ENCODE measurements around the gene POFUT2. TPM values are rescaled to one million over a fixed set of nuclear protein-coding genes. Genes with fewer than 3 reads are reported as not detected.
"Not testable (repeated sequence)": the region's sequence is repeated elsewhere in the genome, so short reads cannot be mapped to it uniquely, and the experiment has no call there.

Gene POFUT2
- total RNA-seq, 2 donors from 2014 or later = 18.1 to 20.3 TPM

GRCh38 chr21:45316871-45317397 lies 29.2 kb upstream of the POFUT2 start:
- no peak for DNase-seq
- no peak for ATAC-seq
- intact Hi-C loops (cut with DNase I) = loop anchor here in 1 of 2 donors (5.0 kb wide), 1 partner anchor 40 kb away; no protein-coding TSS in a partner anchor

- intact Hi-C loops (cut with DNase I) = loop anchor here in 1 of 2 donors (5.0 kb wide), 1 partner anchor 41 kb away; no protein-coding TSS in a partner anchor
- ATAC-seq, DNase-seq: not testable (repeated sequence)
Measured at GRCh38 chr21:45315676-45316470, 28.2 kb upstream of the POFUT2 start.

DNA sequence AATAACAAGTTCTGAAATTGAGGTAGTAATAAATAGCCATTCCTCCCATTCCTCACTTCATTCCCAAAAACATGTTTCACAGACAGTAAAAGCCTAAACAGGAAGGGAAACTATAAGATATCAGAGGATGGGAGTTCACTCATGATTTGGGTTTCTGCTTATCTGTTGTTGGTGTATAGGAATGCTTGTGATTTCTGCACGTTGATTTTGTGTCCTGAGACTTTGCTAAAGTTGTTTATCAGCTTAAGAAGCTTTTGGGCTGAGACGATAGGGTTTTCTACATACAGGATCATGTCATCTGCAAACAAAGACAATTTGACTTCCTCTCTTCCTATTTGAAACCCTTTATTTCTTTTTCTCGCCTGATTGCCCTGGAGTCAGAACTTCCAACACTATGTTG lies 26.0 kb upstream of the POFUT2 start:
- ATAC-seq (no peak), DNase-seq (no peak)
- intact Hi-C loops (cut with DNase I) = no loop called here

- DNase-seq (no peak), ATAC-seq (no peak)
- intact Hi-C loops (cut with DNase I) = no loop called here
Measured at GRCh38 chr21:45313015-45313414, 25.3 kb upstream of the POFUT2 start.

DNA sequence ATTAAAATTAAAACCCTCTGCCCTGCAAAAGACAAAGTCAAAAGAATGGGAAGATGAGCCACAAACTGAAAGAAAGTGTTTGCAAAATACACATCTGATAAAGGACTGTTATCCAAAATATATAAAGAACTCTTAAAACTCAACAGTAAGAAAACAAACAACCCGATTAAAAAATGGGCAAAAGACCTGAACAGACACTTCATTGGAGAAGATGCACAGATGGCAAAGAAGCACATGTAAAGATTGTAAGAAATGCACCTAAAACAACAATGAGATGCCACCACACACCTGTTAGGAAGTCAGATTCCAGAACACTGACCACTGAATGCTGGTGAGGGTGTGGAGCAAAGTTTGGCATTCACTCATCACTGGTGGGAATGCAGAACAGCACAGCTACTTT lies 24.6 kb upstream of the POFUT2 start:
- ATAC-seq (no peak), DNase-seq (no peak)
- intact Hi-C loops (cut with DNase I) = no loop called here

DNA sequence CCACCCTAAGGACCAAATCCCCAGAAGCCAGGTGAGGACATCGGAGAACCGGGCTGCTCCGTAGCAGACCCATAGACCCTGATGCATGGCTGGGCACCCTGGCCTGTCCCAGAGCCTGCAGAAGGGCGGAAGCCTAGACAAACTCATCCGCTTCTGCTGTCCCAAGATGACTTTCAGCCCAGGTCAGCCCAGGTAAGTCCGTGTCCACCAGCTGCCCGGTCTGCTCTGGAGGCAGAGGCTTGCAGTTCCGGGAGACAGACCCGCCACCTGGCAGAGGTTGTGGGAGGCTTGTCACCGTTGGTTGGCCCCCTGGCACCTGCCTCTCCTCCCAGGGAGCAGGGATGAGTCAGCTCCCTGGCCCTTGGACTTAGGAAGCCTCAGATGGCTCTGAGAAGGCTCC lies 22.8 kb upstream of the POFUT2 start:
- intact Hi-C loops (cut with DNase I) = no loop called here
- ATAC-seq (no peak), DNase-seq (peak; percentile 20)

GRCh38 chr21:45309987-45310381 lies 22.3 kb upstream of the POFUT2 start:
- intact Hi-C loops (cut with DNase I) = no loop called here
- ATAC-seq = no peak
- no peak for DNase-seq

DNA sequence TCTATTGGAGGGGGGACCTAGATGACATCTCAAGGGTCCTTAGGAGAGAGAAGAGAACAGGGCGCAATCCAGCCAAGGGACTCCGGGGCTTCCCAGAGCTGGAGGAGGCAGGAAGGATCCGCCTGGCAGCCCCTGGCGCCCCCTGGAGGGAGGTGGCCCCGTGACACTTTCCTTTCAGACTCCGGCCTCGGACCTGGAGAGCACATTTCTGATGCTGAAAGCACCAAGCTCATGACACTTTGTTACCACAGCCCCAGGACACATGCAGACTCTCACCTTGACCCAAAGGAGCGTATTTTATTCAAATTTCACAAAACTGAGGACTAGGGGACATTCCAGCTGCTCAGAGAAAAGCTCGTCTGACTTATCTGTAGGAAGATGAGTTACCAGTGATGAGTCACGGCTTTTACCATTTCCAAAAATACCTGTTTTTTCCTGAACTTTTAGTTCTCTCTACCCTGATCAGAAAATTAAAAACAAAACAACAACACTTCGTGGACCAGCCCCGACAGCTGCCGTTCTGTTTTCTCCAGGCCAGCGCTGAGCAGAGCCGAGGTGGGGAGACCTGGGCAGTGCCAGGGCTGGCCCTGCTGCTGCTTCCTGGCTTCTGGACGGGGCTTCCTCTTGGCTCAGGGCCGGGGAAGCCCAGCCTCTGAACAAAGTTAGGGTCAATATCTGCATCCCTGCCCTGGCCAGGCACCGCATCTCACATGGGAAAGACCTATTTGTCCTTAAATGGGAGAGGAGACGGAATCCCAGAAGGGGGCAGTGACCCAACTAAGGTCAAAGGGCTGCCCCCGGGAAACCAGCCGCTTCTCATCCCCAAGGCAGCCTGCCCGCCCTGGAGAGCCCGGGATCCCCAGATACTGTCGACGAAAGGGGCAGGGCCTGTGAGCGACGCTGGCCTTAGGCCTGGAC lies 21.6 kb upstream of the POFUT2 start:
- intact Hi-C loops (cut with DNase I) = no loop called here
- ATAC-seq (peak; percentile 17 to 19), DNase-seq (peak; percentile 82)

DNA sequence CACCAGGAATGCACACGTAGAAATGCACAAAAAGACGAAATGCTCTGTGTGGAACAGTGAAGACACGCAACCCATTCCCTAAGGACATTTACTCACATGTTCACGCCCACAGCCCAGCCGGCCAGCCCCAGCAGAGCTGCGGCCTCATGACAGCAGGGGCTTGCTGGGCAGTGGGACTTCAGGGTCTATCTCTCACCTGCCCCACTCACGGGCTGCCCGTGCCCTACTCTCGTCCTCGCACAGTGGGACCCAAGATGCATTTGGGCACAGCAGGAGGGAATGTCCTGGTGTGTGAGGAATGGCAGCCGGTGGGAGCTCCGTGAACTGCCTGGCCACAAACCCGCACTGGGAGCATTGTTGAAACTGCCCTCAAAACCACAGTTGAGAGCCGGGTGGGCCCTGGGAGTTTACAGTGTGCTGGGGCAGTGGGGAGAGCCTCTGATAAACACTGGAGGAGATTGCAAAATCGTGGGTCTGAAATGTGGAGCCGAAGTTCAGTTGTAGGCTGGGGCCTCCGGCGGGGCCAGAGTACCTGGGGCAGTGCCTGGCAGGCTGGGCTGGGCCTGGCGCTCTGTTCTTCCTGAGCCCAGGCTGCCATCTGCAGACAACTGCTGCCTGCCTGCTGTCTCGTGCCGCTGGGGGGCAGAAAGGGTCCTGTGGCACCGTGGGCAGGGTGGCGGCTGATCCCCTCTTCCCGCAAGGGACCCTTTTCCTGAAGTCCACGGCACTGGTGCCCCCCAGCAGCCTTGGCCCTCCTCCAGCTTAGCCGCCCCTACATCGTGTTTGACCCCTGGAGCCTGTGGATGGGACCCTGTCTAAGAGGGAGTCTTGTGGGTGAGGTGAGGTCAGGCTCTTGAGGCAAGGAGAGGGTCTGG lies 20.7 kb upstream of the POFUT2 start:
- ATAC-seq (peak; percentile 21 to 24), DNase-seq (peak; percentile 44)
- intact Hi-C loops (cut with DNase I) = no loop called here

- intact Hi-C loops (cut with DNase I); ATAC-seq; DNase-seq: not testable (repeated sequence)
Measured at GRCh38 chr21:45307597-45308158, 20.0 kb upstream of the POFUT2 start.

DNA sequence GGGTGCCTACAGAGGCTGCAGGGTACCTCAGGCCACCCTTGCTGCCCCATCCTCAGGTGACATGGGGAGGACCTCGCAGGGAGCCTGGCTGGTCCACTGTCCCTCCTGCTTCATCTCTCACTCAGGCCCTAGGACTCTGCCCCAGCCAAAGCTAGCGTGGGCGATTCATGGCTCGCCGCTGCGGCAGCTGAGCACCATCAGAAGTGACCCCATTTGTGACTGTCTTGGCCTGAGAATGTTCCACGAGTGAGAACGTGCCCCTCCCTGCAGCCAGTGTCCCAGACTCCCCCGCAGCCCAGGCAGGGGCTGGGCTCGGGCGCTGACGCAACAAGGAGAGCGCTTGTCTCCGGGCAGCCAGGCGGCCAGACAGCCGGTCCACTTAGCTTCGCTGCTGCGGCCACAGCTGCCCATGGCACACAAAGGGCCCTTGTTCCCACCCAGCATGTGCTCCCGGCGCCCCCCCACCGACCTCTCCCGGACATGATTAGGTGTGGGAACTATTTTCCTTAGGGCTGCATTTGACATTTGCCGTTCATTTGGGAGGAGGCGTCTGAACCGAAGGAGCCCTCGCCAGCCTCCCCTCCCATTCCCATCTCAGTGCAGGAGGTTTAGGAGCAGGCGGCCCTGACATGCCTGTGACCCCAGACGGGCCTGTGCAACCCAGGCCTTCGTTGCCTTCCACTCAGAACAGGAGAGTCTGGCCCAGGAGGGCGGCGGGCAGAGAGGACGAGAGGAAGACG lies 19.3 kb upstream of the POFUT2 start:
- DNase-seq (peak; percentile 90), ATAC-seq (peak; percentile 74 to 80)
- intact Hi-C loops (cut with DNase I) = no loop called here

- ATAC-seq (no peak), DNase-seq (peak; percentile 26)
- intact Hi-C loops (cut with DNase I) = no loop called here
Measured at GRCh38 chr21:45306453-45306831, 18.7 kb upstream of the POFUT2 start.

- intact Hi-C loops (cut with DNase I) = no loop called here
Measured at GRCh38 chr21:45305836-45306235, 18.1 kb upstream of the POFUT2 start.

DNA sequence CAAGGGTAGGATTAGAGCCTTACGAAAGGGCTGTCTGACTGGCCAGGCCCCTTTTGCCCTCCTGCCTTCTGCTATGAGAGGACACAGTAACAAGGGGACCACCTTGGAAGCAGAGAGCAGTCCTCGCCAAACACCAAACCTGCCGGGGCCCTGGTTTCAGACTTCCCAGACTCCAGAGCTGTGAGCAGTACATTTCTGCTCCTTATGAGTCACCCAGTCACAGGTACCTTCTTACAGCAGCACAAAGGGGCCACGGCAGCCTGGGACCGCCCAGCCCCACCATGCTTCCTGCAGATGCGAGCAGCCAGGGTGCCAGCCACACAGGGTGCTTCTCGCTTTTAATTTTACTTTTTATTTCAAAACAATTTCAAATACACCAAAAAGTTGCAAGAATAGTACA lies 17.2 kb upstream of the POFUT2 start:
- DNase-seq = peak; percentile 17
- intact Hi-C loops (cut with DNase I) = no loop called here
- ATAC-seq = no peak

More at GRCh38 chr21:45305836-45306235, 18.1 kb upstream of the POFUT2 start:
- DNase-seq = peak; percentile 19
- no peak for ATAC-seq

DNA sequence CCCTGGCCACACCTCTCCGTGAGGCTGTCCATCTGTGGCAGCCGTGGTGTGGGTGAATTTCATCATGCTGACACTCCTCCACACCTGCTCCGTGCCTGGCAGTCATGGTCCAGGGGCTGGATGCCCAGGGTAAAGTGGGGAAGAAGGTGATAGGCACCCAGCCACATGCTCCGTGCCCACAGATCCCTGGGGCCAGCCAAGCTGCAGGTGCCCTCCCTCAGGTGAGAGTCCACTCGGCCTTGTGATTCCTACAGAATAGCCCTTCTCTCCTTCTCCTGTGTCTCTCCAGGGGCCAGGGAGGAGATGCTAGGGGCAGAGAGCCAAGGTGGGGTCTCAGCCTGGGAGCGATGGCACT lies 16.8 kb upstream of the POFUT2 start:
- intact Hi-C loops (cut with DNase I) = no loop called here
- ATAC-seq (no peak), DNase-seq (peak; percentile 20)

DNA sequence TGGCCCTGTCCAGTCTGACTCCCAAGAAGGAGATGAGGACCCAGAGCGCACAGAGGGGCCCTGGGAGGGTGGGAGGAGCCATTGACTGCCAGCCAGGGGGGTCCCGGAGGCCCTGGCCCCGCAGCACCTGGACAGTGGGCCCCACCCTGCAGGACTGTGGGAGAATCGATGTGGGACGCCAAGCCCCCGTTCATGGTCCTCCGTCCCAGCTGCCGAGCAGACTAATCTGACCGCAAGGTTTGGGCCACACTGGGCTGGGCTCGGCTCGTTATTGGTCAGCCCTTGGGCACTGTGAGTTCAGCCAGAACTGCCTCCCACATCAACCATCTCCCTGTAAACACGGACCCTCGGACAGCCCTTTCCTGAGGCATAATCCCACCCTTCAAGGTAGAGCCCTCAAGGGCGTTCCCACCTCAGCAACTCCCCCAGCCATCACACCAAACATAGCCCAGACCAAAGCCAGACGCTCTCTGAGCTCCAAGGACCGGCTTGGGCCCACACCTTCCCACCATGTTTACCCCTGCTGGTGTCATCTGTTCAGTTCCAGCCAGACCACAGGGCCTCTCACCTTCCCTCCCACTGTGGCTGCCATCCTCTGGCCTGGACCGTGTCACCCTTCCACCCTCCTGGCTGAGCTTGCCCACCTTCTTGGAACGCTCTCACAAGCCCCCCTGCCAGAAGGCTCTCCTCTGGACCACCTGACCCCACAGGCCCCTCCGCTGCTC lies 16.2 kb upstream of the POFUT2 start:
- DNase-seq (peak; percentile 19), ATAC-seq (no peak)
- intact Hi-C loops (cut with DNase I) = no loop called here

GRCh38 chr21:45303091-45303615 lies 15.5 kb upstream of the POFUT2 start:
- no peak for ATAC-seq
- DNase-seq = peak; percentile 25
- intact Hi-C loops (cut with DNase I) = no loop called here
